GM12872 (cell line): ENCODE results near the gene RNF169.

Source experiments
- TF ChIP-seq, protein P1 (sequence below): IDR thresholded peaks from 3 replicates; pipeline ENCODE4 v1.5.1; 2011; ENCODE audit warnings: low read depth, mild to moderate bottlenecking, low read length, moderate library complexity; ENCODE audit not compliant: insufficient read depth

The RNF169 gene

DNA sequence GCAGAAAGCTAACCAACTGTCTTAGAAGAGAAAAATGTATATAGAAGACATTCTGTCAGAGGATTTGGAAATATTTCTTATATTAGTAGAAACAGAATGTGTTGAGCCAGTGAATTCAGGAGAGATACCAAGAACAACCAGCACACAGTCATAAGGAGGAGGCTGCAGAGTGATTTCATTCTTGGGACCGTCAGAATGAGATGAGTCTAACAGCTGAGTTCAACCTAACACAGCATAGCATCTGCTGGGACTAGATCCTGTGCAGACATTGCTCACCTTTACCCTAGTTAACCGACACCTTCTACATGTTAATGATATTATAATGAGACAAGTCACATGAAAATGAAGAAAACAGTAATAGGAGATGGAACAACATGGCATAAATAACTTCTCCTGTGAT, 114.8 kb downstream of the RNF169 start:
- TF ChIP-seq, protein P1, sequence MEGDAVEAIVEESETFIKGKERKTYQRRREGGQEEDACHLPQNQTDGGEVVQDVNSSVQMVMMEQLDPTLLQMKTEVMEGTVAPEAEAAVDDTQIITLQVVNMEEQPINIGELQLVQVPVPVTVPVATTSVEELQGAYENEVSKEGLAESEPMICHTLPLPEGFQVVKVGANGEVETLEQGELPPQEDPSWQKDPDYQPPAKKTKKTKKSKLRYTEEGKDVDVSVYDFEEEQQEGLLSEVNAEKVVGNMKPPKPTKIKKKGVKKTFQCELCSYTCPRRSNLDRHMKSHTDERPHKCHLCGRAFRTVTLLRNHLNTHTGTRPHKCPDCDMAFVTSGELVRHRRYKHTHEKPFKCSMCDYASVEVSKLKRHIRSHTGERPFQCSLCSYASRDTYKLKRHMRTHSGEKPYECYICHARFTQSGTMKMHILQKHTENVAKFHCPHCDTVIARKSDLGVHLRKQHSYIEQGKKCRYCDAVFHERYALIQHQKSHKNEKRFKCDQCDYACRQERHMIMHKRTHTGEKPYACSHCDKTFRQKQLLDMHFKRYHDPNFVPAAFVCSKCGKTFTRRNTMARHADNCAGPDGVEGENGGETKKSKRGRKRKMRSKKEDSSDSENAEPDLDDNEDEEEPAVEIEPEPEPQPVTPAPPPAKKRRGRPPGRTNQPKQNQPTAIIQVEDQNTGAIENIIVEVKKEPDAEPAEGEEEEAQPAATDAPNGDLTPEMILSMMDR, result no peak

DNA sequence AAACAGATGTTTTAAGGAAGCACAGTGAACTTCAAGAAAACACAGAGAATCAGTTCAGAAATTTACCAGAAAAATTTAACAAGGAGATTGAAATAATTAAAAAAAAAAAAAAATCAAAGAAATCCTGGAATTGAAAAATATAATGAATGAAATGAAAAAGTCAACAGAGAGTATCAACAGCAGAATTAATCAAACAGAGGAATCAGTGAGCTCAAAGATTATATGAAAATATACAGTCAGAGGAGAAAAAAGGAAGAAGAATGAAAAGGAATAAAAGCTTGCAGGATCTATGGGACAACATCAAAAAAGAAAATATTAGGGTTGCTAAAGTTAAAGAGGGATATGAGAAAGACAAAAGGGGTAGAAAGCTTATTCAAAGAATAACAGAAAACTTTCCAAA, 117.9 kb downstream of the RNF169 start:
- TF ChIP-seq, protein P1, result no peak

DNA sequence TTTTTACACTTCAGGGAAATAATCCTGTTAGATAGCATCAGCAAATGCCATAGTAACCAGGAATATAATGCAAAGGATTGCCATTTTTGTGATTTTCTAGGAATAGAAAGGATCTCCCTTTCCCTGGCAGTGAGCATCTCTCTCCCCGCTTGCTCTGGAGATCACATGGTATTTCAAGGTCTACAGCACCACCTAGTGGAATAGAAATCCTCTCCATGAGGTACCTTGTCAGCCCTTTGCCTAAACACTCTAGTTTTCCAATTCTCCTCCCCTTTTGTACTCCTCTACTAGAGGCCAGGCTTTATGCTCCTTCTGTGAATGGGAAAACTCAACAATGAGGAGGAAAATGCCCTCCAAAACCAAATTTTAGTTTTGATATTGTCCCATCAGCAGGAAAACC, 121.8 kb downstream of the RNF169 start:
- TF ChIP-seq, protein P1, result peak; percentile 48; the same call in 2 of the 3 replicates

DNA sequence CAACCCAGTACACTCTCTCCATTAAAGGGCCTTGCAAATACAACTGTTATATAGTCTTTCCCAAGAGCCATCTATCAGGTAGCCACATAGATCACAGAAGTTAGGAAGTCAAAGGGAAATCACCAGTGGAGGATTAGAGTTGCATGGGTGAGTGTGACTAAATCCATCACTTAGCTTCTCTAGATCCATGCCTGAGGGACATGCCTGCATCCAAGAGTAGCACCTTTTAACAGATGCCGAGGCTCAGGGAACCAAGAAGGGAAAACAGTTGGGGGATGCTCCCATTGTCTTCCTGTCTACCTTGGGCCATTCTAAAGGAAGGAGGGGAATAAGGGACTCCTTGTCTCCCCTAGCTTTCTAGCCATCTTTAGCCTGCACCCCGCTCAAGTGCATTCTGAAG, 122.4 kb downstream of the RNF169 start:
- TF ChIP-seq, protein P1, result no peak

DNA sequence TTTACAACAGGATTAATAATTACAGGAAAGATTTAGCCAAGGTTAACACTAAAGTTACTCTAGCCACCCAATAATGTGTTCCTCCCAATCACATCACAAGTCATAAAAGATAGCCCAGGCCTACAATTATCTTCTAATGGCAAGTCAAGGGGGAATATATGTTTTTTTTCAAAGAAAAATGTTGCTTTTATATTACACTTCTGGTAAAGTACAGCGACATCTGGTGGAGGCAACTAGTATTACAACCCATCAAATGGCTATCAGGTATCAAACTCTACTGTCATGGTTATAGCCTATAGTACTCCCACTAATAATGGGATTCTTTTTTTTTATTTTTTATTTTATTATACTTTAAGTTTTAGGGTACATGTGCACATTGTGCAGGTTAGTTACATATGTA, 128.5 kb downstream of the RNF169 start:
- TF ChIP-seq, protein P1, result peak; percentile 52
